Tibial artery (tissue), 4 donors: ENCODE results near the gene LGALS7.

ENCODE experiments used
- DNase-seq, 2 donors: peaks; one replicate each; pipeline ENCODE4 v3.0.0-alpha.2; 2019
- H3K27ac ChIP-seq, 2 donors: fragments of 200-600 bp; sonication (generic) in 1 of 2; 1 replicate in 1 of 2; 2 replicates in 1 of 2; pipeline ENCODE4 v1.5.1; 2018 to 2019; ENCODE audit warnings: mild to moderate bottlenecking in 1 of 2
- H3K27me3 ChIP-seq, 2 donors: fragments of 200-600 bp; sonication (generic) in 1 of 2; one replicate each; pipeline versions ENCODE4 v1.5.1 to v1.6.0; 2016 to 2019
- H3K36me3 ChIP-seq, 3 donors: fragments of 200-600 bp; sonication (generic) in 2 of 3; one replicate each; pipeline ENCODE4 v1.5.1; 2016 to 2019; ENCODE audit warnings: mild to moderate bottlenecking in 2 of 3
- H3K4me1 ChIP-seq, 4 donors: fragments of 200-600 bp; sonication (generic) in 2 of 4; 1 replicate in 3 of 4; 2 replicates in 1 of 4; pipeline ENCODE4 v1.5.1; 2016 to 2019
- H3K4me3 ChIP-seq, 2 donors: fragments of 200-600 bp; sonication (generic) in 1 of 2; 1 replicate in 1 of 2; 2 replicates in 1 of 2; pipeline ENCODE4 v1.5.1; 2018 to 2019; ENCODE audit warnings: mild to moderate bottlenecking in 2 of 2
- H3K9me3 ChIP-seq, 3 donors: fragments of 200-600 bp; sonication (generic) in 1 of 3; one replicate each; pipeline ENCODE4 v1.5.1; 2016 to 2019
- intact Hi-C: fragments of 100-400 bp; cut with DNase I; formaldehyde crosslinking; loops from one replicate; pipeline ENCODE4 v1.15.0; 2023; ENCODE audit warnings: low total_unique reads
- TF ChIP-seq, protein P1 (sequence below), 2 experiments: fragments of 200-600 bp in 1 of 2; fragments of 450-650 bp in 1 of 2; IDR thresholded peaks; one replicate each; pipeline ENCODE4 v1.5.1; 2017 to 2019; ENCODE audit warnings: antibody characterized with exemption in 2 of 2, mild to moderate bottlenecking in 1 of 2, moderate library complexity in 1 of 2

Gene LGALS7

DNA sequence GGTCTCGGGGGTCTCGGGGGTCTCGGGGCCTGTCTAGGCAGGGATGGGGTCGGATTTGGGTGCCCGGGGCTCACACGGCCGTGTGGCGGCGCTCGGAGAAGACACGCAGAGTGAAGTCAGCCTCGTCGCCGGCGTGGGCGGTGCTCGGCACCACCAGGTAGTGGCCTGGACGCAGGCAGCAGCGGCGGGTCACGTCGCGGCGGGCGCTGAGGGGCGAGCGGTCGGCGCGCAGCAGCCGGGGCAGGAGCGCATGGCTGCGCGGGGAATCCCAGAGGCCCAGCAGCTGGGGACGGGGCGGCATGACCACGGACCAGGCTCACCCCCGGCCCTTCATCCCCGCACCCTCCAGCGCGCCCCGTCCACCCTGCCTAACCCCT, 37.3 kb downstream of the LGALS7 start:
- intact Hi-C loops: no loop called here
- no peaks in the 10 kb centered on the region for H3K9me3 ChIP-seq
- H3K4me1 ChIP-seq: peaks cover 0 to 45% (median 29%) of the 10 kb centered on the region in 4 donors
- H3K27ac ChIP-seq: peak overlapping the region; percentile 57
- peak in 1 of 2 donors; percentile 74 for DNase-seq
- H3K36me3 ChIP-seq: peaks cover 3 to 9% (median 9%) of the 10 kb centered on the region in 3 donors
- H3K27me3 ChIP-seq: no peaks in the 10 kb centered on the region
- TF ChIP-seq, protein P1, sequence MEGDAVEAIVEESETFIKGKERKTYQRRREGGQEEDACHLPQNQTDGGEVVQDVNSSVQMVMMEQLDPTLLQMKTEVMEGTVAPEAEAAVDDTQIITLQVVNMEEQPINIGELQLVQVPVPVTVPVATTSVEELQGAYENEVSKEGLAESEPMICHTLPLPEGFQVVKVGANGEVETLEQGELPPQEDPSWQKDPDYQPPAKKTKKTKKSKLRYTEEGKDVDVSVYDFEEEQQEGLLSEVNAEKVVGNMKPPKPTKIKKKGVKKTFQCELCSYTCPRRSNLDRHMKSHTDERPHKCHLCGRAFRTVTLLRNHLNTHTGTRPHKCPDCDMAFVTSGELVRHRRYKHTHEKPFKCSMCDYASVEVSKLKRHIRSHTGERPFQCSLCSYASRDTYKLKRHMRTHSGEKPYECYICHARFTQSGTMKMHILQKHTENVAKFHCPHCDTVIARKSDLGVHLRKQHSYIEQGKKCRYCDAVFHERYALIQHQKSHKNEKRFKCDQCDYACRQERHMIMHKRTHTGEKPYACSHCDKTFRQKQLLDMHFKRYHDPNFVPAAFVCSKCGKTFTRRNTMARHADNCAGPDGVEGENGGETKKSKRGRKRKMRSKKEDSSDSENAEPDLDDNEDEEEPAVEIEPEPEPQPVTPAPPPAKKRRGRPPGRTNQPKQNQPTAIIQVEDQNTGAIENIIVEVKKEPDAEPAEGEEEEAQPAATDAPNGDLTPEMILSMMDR (IDR thresholded peaks at IDR 0.05): no peak
- H3K4me3 ChIP-seq: peak overlapping the region; percentile 30 to 45

DNA sequence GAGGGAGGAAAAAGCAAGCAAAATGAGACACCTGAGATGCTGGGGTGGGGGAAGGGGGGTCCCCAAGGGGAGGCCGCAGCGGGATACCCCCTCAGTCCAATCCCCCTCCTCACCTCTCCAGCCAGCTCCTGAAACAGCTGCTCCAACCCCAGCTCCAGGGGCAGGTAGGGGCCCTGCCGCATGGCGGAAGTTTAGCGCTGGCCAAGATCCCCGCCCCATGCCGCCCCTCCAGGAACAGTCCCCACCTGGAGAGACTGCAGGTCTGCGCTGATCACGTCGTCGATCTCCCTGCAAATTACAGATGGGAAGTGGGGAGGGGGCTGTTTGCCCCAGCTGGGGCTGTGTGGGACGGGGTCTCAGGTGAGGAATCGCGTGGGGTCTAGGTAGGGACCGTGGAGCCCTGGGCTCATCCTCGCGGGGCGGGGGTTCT, 38.0 kb downstream of the LGALS7 start:
- peaks cover 0 to 45% (median 29%) of the 10 kb centered on the region in 4 donors for H3K4me1 ChIP-seq
- peak overlapping the region; percentile 64 to 74 for H3K27ac ChIP-seq
- TF ChIP-seq, protein P1 (IDR thresholded peaks at IDR 0.05): no peak
- no peak overlapping the region for H3K4me3 ChIP-seq
- no peaks in the 10 kb centered on the region for H3K9me3 ChIP-seq
- H3K36me3 ChIP-seq: peaks cover 11 to 16% (median 16%) of the 10 kb centered on the region in 3 donors
- H3K27me3 ChIP-seq: no peaks in the 10 kb centered on the region
- DNase-seq: peak in 1 of 2 donors; percentile 67
- intact Hi-C loops: no loop called here

DNA sequence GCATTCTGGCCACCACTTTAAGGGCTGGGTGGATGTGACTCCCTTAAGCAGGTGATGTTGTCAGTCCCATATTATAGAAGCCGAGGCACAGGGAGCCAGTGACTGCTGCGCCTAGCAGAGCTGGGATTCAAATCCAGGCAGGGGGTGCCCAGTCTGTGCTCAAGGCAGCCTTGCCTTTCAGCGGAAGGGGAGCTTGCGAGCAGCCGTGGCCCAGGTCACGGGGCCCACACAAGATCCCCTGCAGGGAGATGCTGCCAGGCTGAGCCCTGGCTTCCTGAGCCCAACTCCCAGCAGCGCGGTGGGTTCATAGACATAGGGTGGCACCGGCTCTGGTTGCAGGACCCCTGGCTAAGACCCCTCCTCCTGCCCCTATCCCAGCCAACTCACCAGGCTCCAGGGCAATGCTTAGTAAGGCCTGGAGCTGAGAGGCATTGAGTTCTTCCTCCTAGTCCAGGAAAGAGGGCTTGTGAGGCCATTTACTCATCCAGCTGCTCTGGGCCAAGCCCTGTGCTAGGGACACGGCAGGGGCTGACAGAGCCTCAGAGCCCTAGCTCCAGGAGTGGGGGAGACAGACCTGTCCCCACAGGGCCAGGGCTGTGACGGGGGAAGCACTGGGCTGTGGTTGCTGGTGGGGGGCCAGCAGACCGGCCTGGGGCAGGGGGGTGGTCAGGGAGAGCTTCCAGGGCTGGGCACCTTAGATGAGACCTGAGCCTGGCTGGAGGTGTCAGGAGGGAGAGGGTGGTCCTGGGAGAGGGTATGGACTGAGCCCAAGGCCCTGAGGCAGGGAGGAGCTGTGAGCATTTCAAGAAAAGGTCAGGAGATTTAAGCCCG, 38.7 kb downstream of the LGALS7 start:
- Histone ChIP-seq H3K9me3 (no peaks in the 10 kb centered on the region), H3K4me1 (peaks cover 0 to 45% (median 29%) of the 10 kb centered on the region in 4 donors), H3K4me3 (no peak overlapping the region), H3K36me3 (peaks cover 17 to 23% (median 19%) of the 10 kb centered on the region in 3 donors), H3K27ac (peak overlapping the region; percentile 64 to 74), H3K27me3 (no peaks in the 10 kb centered on the region)
- intact Hi-C loops: no loop called here
- DNase-seq: peak in 1 of 2 donors; percentile 68
- TF ChIP-seq, protein P1 (IDR thresholded peaks at IDR 0.05): no peak

DNA sequence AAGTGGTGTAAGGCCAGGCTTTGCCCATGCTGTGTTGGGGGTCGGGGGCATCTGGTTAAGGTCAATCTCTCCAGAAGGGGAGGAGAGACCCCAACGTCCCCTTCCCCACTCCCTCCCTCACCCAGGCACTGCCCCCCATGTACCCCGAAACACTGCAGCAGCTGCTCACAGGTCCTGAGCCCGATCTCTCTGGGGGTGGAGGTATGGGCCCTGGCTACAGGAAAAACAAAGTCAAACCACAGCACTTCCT, 39.2 kb downstream of the LGALS7 start:
- peak in 1 of 2 donors; percentile 67 for DNase-seq
- no peaks in the 10 kb centered on the region for H3K9me3 ChIP-seq
- TF ChIP-seq, protein P1 (IDR thresholded peaks at IDR 0.05): no peak
- intact Hi-C loops: no loop called here
- H3K27me3 ChIP-seq: no peaks in the 10 kb centered on the region
- H3K4me1 ChIP-seq: peaks cover 0 to 47% (median 29%) of the 10 kb centered on the region in 4 donors
- peak overlapping the region; percentile 64 to 74 for H3K27ac ChIP-seq
- peaks cover 20 to 28% (median 24%) of the 10 kb centered on the region in 3 donors for H3K36me3 ChIP-seq
- no peak overlapping the region for H3K4me3 ChIP-seq

DNA sequence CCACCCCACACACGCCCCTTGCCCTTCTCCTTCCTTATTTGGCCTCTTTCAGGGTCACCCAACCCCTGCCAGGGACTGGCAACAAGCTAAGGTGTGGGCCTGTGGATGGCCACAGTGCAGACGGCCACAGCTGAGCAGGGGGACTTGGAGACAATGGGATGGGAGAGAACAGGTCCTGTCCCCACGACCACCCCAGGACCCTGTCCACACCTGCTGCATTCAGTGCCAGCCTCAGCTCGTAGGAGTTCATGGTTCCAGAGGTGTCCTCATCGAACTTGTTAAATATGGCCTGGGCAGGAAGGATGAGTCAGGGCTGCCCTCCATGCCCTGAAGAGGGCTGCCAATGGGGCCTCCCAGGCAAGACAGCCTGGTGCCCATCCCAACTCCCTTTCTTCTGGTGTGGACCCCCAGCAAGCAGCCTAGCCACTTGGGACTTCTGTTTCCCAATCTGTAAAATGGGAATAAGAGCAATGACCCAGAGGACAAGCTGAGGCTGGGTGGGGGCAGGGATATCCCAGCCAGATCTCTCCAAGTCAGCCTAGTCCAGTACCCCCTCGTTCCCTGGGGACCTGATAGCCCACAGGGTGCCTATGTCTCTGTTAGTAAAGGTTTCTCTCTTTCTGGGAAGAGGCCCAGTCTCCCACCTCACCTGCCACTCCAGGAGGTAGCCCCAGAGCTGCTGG, 39.7 kb downstream of the LGALS7 start:
- intact Hi-C loops: no loop called here
- TF ChIP-seq, protein P1 (IDR thresholded peaks at IDR 0.05): no peak
- H3K9me3 ChIP-seq: no peaks in the 10 kb centered on the region
- no peak overlapping the region for H3K4me3 ChIP-seq
- H3K27ac ChIP-seq: peak overlapping the region; percentile 64 to 74
- H3K4me1 ChIP-seq: peaks cover 0 to 52% (median 30%) of the 10 kb centered on the region in 4 donors
- no peaks in the 10 kb centered on the region for H3K27me3 ChIP-seq
- H3K36me3 ChIP-seq: peaks cover 25 to 33% (median 29%) of the 10 kb centered on the region in 3 donors
- peak in 1 of 2 donors; percentile 65 for DNase-seq
